WTC11 (cell line): ENCODE results near the gene ZNF487. TPM values are rescaled to one million over a fixed set of nuclear protein-coding genes. Genes with fewer than 3 reads are reported as not detected.

Source experiments
- ATAC-seq: fragments of 200-7000 bp; cut with Tn5 transposase; 2 replicates; pipeline ENCODE4 v1.10.0; 2021; ENCODE audit warnings: mild to moderate bottlenecking, moderate library complexity
- CTCF ChIA-PET: fragments of 300-600 bp; sonication (Branson Sonifier 250); formaldehyde crosslinking; loops from one replicate; lab custom pipeline; 2021; ENCODE audit warnings: antibody characterized with exemption; lab: Charles Lee
- POLR2A ChIA-PET: fragments of 350-600 bp; sonication (Branson Sonifier 250); formaldehyde crosslinking; loops from one replicate; lab custom pipeline; 2021; ENCODE audit warnings: antibody characterized with exemption; lab: Charles Lee
- DNase-seq: peaks from one replicate; pipeline ENCODE4 v3.0.0; 2021; ENCODE audit warnings: low spot score
- H3K27ac Mint-ChIP-seq: 2 replicates; pipeline ENCODE4 v1.8.0; 2021; ENCODE audit warnings: mixed read lengths
- H3K27me3 Mint-ChIP-seq: 2 replicates; pipeline ENCODE4 v1.8.0; 2021; ENCODE audit warnings: low read depth, mild to moderate bottlenecking, moderate library complexity, mixed read lengths
- H3K36me3 Mint-ChIP-seq: 2 replicates; pipeline ENCODE4 v1.8.0; 2021; ENCODE audit warnings: mixed read lengths
- H3K4me1 Mint-ChIP-seq: 2 replicates; pipeline ENCODE4 v1.8.0; 2022; ENCODE audit warnings: mixed read lengths
- H3K4me3 Mint-ChIP-seq: 2 replicates; pipeline ENCODE4 v1.8.0; 2021; ENCODE audit warnings: mild to moderate bottlenecking, moderate library complexity, mixed read lengths
- H3K9me3 Mint-ChIP-seq: 2 replicates; pipeline ENCODE4 v1.8.0; 2021; ENCODE audit warnings: mixed read lengths
- EMX1 ChIP-seq: fragments of 250-450 bp; sonication (Bioruptor Pico); IDR thresholded peaks from 2 replicates; pipeline ENCODE4 v1.8.0; 2021; ENCODE audit warnings: mild to moderate bottlenecking
- ESRRA ChIP-seq: sonication (generic); formaldehyde crosslinking; IDR thresholded peaks from 2 replicates; pipeline ENCODE4 v1.8.1; 2022; ENCODE audit warnings: mild to moderate bottlenecking, missing genetic modification reagents, borderline replicate concordance
- ETV6 ChIP-seq: sonication (generic); formaldehyde crosslinking; IDR thresholded peaks from 2 replicates; pipeline ENCODE4 v1.8.1; 2022; ENCODE audit warnings: mild to moderate bottlenecking, missing genetic modification reagents
- SP1 ChIP-seq: sonication (generic); formaldehyde crosslinking; conservative IDR thresholded peaks from 2 replicates; pipeline ENCODE4 v1.8.1; 2022; ENCODE audit warnings: missing genetic modification reagents
- ZNF121 ChIP-seq: sonication (generic); formaldehyde crosslinking; IDR thresholded peaks from 2 replicates; pipeline ENCODE4 v1.8.0; 2023; ENCODE audit warnings: missing genetic modification reagents
- total RNA-seq: library from RNA; stranded (reverse); gene quantifications from 3 replicates; pipeline ENCODE4 v1.2.3, GENCODE V29; 2021
- TF ChIP-seq, protein P1 (sequence below): sonication (generic); formaldehyde crosslinking; IDR thresholded peaks from 2 replicates; pipeline ENCODE4 v1.8.0; 2022; ENCODE audit warnings: mild to moderate bottlenecking, missing genetic modification reagents
- TF ChIP-seq, protein P2 (sequence below): sonication (generic); formaldehyde crosslinking; IDR thresholded peaks from 2 replicates; pipeline ENCODE4 v1.8.0; 2022; ENCODE audit warnings: mild to moderate bottlenecking, missing genetic modification reagents
- TF ChIP-seq, protein P3 (sequence below): fragments of 250-450 bp; sonication (Bioruptor Pico); IDR thresholded peaks from 2 replicates; pipeline ENCODE4 v1.8.0; 2021; ENCODE audit warnings: mild to moderate bottlenecking
- TF ChIP-seq, protein P4 (sequence below): fragments of 250-450 bp; sonication (Bioruptor Pico); IDR thresholded peaks from 2 replicates; pipeline ENCODE4 v1.9.0; 2021; ENCODE audit warnings: mild to moderate bottlenecking, borderline replicate concordance
- TF ChIP-seq, protein P5 (sequence below): sonication (generic); formaldehyde crosslinking; IDR thresholded peaks from 2 replicates; pipeline ENCODE4 v1.8.0; 2023; ENCODE audit warnings: missing genetic modification reagents, mild to moderate bottlenecking, borderline replicate concordance
- TF ChIP-seq, protein P6 (sequence below): sonication (generic); formaldehyde crosslinking; IDR thresholded peaks from 2 replicates; pipeline ENCODE4 v1.8.1; 2023; ENCODE audit warnings: mild to moderate bottlenecking, missing genetic modification reagents, borderline replicate concordance
- TF ChIP-seq, protein P7 (sequence below): sonication (generic); formaldehyde crosslinking; IDR thresholded peaks from 2 replicates; pipeline ENCODE4 v1.8.1; 2022; ENCODE audit warnings: low read depth, missing genetic modification reagents, borderline replicate concordance

The ZNF487 gene
- total RNA-seq, 1 experiment from 2014 or later, result 2.3 TPM

DNA sequence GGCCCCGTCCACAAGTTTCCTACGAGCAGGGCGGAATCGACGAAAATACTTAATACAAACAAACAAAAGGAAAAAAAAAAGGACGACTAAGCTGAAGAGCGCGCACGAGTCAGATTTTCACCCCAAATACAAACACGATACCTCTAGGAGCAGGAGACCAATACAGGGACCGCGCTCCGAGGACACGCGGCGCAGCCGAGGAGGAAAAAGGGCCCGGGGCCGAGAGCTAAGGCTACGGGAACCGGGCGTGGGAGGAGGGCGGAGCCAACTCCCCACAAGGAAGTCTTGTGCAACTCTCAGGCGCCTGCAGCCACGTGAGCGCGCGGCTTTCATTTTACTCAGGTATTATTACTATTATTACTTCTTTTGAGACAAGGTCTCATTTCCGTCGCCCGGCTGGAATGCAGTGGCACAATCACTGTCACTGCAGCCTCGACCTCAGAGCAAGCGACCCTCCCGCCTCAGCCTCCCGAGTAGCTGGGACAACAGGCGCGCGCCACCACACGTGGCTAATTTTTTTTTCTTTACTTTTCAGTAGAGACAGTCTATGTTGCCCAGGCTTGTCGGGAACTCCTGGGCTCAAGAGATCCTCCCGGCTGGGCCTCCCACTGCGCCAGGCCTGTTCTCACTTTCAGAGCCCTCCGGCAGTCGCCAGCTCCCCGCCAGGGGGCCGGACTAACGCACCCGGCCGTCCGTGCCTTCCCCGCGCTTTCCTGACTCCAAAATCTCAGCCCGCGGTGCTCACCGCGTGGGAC, 29.2 kb upstream of the ZNF487 start (continued):
- no peak for TF ChIP-seq SP1 (CRISPR knock-in tag)
- TF ChIP-seq, protein P1, sequence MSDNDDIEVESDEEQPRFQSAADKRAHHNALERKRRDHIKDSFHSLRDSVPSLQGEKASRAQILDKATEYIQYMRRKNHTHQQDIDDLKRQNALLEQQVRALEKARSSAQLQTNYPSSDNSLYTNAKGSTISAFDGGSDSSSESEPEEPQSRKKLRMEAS, result peak; percentile 41; the same call in 1 of the 2 replicates
- TF ChIP-seq, protein P2, sequence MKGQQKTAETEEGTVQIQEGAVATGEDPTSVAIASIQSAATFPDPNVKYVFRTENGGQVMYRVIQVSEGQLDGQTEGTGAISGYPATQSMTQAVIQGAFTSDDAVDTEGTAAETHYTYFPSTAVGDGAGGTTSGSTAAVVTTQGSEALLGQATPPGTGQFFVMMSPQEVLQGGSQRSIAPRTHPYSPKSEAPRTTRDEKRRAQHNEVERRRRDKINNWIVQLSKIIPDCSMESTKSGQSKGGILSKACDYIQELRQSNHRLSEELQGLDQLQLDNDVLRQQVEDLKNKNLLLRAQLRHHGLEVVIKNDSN, result peak; percentile 59; the same call in 1 of the 2 replicates
- peak; percentile 71; the same call in 1 of the 2 replicates for TF ChIP-seq ZNF121 (CRISPR knock-in tag)
- TF ChIP-seq ETV6 (CRISPR knock-in tag), result peak; percentile 10; the same call in 1 of the 2 replicates

DNA sequence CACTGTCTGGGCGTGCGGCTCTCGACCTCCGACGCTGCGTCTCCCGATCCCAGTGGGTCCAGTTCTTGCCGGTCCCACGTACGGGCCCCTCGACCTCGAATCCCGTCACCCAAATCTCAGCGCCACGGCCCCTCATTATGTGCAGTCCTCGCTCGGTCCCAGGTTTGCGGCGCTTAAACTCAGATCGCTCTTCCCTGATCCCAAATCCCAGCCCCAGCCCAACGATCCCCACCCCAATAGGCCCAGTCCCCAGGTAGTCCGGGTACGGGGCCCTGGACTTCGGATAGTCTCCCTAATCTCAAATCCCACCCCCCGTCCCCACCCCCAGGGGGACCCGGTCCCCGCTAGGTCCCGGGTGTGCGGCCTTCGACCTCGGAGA, 28.6 kb upstream of the ZNF487 start:
- TF ChIP-seq, protein P3, sequence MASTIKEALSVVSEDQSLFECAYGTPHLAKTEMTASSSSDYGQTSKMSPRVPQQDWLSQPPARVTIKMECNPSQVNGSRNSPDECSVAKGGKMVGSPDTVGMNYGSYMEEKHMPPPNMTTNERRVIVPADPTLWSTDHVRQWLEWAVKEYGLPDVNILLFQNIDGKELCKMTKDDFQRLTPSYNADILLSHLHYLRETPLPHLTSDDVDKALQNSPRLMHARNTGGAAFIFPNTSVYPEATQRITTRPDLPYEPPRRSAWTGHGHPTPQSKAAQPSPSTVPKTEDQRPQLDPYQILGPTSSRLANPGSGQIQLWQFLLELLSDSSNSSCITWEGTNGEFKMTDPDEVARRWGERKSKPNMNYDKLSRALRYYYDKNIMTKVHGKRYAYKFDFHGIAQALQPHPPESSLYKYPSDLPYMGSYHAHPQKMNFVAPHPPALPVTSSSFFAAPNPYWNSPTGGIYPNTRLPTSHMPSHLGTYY (CRISPR knock-in tag), result 0 out of 2 replicates have a peak, but pooled peaks have one; percentile 18
- no peak for TF ChIP-seq EMX1 (CRISPR knock-in tag)
- ATAC-seq (peak; percentile 2), DNase-seq (no peak)
- CTCF ChIA-PET, result interaction anchor here (0.8 to 1.8 kb wide), 4 partner anchors 11 to 206 kb away, joined by 3 to 14 read pairs (median 4); no protein-coding TSS in a partner anchor
- Mint-ChIP-seq H3K9me3 (no peaks in the 10 kb centered on the region), H3K4me3 (peak overlapping the region; percentile 92), H3K27ac (peak overlapping the region; percentile 95), H3K27me3 (no peaks in the 10 kb centered on the region), H3K4me1 (peaks cover 39% of the 10 kb centered on the region), H3K36me3 (no peaks in the 10 kb centered on the region)
- POLR2A ChIA-PET, result interaction anchor here (1.3 to 1.8 kb wide), 2 partner anchors 11 to 28 kb away, joined by 7 to 19 read pairs; partner anchors contain the start of gene ZNF487

DNA sequence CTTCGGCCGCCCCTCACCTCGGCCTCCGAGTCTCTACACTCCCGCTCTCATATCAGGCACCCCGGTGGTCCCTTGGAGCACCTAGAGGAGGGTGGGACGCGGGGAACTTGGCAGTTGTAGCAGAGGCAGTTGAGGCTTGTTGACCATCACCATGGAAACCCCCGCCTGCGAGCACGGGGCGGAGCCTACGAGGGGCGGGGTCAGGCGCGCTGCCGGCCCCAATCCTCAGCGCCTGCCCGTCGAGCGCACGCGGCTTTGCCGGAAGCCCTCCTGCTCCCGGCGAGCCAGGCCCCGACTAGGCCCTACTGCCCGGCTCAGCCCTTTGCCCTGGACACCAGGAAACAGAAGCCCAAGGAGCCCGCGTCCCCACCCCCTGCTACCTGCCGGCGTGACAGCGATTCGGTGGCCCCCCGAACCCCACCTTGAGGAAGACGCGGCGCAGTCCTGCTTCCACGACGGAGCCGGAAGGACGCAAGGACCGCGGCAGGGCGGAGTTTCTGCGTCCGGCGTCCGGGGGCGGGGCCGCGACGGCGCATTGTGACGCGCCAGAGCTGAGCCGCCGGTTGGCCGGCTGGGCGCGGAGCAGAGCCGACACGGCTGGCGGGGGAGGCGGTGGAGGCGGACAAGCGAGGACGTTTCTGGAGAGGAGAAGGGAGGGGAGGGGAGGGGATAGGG, 28.1 kb upstream of the ZNF487 start, which contains the start of gene HNRNPF:
HNRNPF (minus strand) TSS at position 477 of the 675 bp plus-strand sequence. CDS start 21,302 bp downstream, outside the sequence.
- H3K27ac Mint-ChIP-seq, result peak within 1 kb of the TSS; percentile 99
- H3K4me3 Mint-ChIP-seq, result peak within 1 kb of the TSS; percentile 92
- POLR2A ChIA-PET, result interaction anchor here (0.8 to 1.8 kb wide), 6 partner anchors 11 to 206 kb away, joined by 3 to 19 read pairs (median 6); partner anchors contain the start of gene ZNF487
- TF ChIP-seq, protein P4, sequence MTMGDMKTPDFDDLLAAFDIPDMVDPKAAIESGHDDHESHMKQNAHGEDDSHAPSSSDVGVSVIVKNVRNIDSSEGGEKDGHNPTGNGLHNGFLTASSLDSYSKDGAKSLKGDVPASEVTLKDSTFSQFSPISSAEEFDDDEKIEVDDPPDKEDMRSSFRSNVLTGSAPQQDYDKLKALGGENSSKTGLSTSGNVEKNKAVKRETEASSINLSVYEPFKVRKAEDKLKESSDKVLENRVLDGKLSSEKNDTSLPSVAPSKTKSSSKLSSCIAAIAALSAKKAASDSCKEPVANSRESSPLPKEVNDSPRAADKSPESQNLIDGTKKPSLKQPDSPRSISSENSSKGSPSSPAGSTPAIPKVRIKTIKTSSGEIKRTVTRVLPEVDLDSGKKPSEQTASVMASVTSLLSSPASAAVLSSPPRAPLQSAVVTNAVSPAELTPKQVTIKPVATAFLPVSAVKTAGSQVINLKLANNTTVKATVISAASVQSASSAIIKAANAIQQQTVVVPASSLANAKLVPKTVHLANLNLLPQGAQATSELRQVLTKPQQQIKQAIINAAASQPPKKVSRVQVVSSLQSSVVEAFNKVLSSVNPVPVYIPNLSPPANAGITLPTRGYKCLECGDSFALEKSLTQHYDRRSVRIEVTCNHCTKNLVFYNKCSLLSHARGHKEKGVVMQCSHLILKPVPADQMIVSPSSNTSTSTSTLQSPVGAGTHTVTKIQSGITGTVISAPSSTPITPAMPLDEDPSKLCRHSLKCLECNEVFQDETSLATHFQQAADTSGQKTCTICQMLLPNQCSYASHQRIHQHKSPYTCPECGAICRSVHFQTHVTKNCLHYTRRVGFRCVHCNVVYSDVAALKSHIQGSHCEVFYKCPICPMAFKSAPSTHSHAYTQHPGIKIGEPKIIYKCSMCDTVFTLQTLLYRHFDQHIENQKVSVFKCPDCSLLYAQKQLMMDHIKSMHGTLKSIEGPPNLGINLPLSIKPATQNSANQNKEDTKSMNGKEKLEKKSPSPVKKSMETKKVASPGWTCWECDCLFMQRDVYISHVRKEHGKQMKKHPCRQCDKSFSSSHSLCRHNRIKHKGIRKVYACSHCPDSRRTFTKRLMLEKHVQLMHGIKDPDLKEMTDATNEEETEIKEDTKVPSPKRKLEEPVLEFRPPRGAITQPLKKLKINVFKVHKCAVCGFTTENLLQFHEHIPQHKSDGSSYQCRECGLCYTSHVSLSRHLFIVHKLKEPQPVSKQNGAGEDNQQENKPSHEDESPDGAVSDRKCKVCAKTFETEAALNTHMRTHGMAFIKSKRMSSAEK (CRISPR knock-in tag), result 0 out of 2 replicates have a peak, but pooled peaks have one; percentile 11
- TF ChIP-seq, protein P5, sequence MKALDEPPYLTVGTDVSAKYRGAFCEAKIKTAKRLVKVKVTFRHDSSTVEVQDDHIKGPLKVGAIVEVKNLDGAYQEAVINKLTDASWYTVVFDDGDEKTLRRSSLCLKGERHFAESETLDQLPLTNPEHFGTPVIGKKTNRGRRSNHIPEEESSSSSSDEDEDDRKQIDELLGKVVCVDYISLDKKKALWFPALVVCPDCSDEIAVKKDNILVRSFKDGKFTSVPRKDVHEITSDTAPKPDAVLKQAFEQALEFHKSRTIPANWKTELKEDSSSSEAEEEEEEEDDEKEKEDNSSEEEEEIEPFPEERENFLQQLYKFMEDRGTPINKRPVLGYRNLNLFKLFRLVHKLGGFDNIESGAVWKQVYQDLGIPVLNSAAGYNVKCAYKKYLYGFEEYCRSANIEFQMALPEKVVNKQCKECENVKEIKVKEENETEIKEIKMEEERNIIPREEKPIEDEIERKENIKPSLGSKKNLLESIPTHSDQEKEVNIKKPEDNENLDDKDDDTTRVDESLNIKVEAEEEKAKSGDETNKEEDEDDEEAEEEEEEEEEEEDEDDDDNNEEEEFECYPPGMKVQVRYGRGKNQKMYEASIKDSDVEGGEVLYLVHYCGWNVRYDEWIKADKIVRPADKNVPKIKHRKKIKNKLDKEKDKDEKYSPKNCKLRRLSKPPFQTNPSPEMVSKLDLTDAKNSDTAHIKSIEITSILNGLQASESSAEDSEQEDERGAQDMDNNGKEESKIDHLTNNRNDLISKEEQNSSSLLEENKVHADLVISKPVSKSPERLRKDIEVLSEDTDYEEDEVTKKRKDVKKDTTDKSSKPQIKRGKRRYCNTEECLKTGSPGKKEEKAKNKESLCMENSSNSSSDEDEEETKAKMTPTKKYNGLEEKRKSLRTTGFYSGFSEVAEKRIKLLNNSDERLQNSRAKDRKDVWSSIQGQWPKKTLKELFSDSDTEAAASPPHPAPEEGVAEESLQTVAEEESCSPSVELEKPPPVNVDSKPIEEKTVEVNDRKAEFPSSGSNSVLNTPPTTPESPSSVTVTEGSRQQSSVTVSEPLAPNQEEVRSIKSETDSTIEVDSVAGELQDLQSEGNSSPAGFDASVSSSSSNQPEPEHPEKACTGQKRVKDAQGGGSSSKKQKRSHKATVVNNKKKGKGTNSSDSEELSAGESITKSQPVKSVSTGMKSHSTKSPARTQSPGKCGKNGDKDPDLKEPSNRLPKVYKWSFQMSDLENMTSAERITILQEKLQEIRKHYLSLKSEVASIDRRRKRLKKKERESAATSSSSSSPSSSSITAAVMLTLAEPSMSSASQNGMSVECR (CRISPR knock-in tag), result peak; percentile 83; the same call in 1 of the 2 replicates
- TF ChIP-seq, protein P6, sequence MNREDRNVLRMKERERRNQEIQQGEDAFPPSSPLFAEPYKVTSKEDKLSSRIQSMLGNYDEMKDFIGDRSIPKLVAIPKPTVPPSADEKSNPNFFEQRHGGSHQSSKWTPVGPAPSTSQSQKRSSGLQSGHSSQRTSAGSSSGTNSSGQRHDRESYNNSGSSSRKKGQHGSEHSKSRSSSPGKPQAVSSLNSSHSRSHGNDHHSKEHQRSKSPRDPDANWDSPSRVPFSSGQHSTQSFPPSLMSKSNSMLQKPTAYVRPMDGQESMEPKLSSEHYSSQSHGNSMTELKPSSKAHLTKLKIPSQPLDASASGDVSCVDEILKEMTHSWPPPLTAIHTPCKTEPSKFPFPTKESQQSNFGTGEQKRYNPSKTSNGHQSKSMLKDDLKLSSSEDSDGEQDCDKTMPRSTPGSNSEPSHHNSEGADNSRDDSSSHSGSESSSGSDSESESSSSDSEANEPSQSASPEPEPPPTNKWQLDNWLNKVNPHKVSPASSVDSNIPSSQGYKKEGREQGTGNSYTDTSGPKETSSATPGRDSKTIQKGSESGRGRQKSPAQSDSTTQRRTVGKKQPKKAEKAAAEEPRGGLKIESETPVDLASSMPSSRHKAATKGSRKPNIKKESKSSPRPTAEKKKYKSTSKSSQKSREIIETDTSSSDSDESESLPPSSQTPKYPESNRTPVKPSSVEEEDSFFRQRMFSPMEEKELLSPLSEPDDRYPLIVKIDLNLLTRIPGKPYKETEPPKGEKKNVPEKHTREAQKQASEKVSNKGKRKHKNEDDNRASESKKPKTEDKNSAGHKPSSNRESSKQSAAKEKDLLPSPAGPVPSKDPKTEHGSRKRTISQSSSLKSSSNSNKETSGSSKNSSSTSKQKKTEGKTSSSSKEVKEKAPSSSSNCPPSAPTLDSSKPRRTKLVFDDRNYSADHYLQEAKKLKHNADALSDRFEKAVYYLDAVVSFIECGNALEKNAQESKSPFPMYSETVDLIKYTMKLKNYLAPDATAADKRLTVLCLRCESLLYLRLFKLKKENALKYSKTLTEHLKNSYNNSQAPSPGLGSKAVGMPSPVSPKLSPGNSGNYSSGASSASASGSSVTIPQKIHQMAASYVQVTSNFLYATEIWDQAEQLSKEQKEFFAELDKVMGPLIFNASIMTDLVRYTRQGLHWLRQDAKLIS (CRISPR knock-in tag), result 0 out of 2 replicates have a peak, but pooled peaks have one; percentile 59
- peak; percentile 86; the same call in 1 of the 2 replicates for TF ChIP-seq ESRRA
- TF ChIP-seq, protein P7, sequence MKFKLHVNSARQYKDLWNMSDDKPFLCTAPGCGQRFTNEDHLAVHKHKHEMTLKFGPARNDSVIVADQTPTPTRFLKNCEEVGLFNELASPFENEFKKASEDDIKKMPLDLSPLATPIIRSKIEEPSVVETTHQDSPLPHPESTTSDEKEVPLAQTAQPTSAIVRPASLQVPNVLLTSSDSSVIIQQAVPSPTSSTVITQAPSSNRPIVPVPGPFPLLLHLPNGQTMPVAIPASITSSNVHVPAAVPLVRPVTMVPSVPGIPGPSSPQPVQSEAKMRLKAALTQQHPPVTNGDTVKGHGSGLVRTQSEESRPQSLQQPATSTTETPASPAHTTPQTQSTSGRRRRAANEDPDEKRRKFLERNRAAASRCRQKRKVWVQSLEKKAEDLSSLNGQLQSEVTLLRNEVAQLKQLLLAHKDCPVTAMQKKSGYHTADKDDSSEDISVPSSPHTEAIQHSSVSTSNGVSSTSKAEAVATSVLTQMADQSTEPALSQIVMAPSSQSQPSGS, result 0 out of 2 replicates have a peak, but pooled peaks have one; percentile 42

More for the DNA sequence above, 28.1 kb upstream of the ZNF487 start, which contains the start of gene HNRNPF:
- H3K9me3 Mint-ChIP-seq, result no peaks in the 10 kb centered on the region
- peak; percentile 94 for DNase-seq
- no peaks in the 10 kb centered on the region for H3K27me3 Mint-ChIP-seq
- peak; percentile 84 for ATAC-seq
- H3K4me1 Mint-ChIP-seq, result peaks cover 34% of the 10 kb centered on the region
- CTCF ChIA-PET, result interaction anchor here (0.6 to 1.8 kb wide), 6 partner anchors 11 to 207 kb away, joined by 3 to 14 read pairs (median 4); no protein-coding TSS in a partner anchor
- no peaks in the 10 kb centered on the region for H3K36me3 Mint-ChIP-seq
